ENCODE measurements around the gene CDC25C. TPM values are rescaled to one million over a fixed set of nuclear protein-coding genes. Genes with fewer than 3 reads are reported as not detected.
"Not testable (repeated sequence)": the region's sequence is repeated elsewhere in the genome, so short reads cannot be mapped to it uniquely, and the experiment has no call there.

The CDC25C gene
- polyA plus RNA-seq, 1 donor from 2014 or later: not detected

GRCh38 chr5:138337685-138338410 lies 6.2 kb upstream of the CDC25C start, which contains the start of gene FAM53C:
Gene FAM53C, plus strand, starts transcription at chr5:138338266. Its CDS starts 3,070 bp downstream, at chr5:138341336.
- Mint-ChIP-seq H3K4me3 (peak within 1 kb of the TSS; percentile 91 to 98 (median 96)), H3K27me3 (no peaks in the 10 kb centered on the region), H3K27ac (peak within 1 kb of the TSS; percentile 92 to 100 (median 99)), H3K4me1 (peaks cover 20 to 28% (median 23%) of the 10 kb centered on the region in 3 donors), H3K9me3 (peaks cover 0 to 2% (median 0%) of the 10 kb centered on the region in 3 donors), H3K36me3 (peaks cover 5% of the 10 kb centered on the region)

- no peaks in the 10 kb centered on the region for H3K27me3 Mint-ChIP-seq
- H3K4me3 Mint-ChIP-seq: peak overlapping the region; percentile 91 to 98 (median 96)
- peaks cover 5% of the 10 kb centered on the region for H3K36me3 Mint-ChIP-seq
- H3K27ac Mint-ChIP-seq: peak overlapping the region; percentile 92 to 100 (median 99)
- H3K9me3 Mint-ChIP-seq: peaks cover 0 to 2% (median 0%) of the 10 kb centered on the region in 3 donors
- peaks cover 21 to 30% (median 26%) of the 10 kb centered on the region in 3 donors for H3K4me1 Mint-ChIP-seq
Observed at GRCh38 chr5:138336952-138337684, 5.5 kb upstream of the CDC25C start.

GRCh38 chr5:138334867-138335447 lies 3.4 kb upstream of the CDC25C start:
- Mint-ChIP-seq H3K4me1 (peaks cover 18 to 26% (median 24%) of the 10 kb centered on the region in 3 donors), H3K27ac (peak overlapping the region in 2 of 3 donors; percentile 1 to 77), H3K36me3 (peaks cover 2% of the 10 kb centered on the region), H3K9me3 (peaks cover 0 to 2% (median 0%) of the 10 kb centered on the region in 3 donors), H3K27me3 (no peaks in the 10 kb centered on the region), H3K4me3 (peak overlapping the region in 3 of 4 donors; percentile 9 to 65 (median 39))

GRCh38 chr5:138330813-138331448 lies 673 bp downstream of the CDC25C start:
- Mint-ChIP-seq H3K4me1 (peaks cover 7 to 10% (median 9%) of the 10 kb centered on the region in 3 donors), H3K27ac (peak overlapping the region; percentile 6 to 86 (median 75)), H3K36me3 (no peaks in the 10 kb centered on the region), H3K4me3 (peak overlapping the region; percentile 83 to 93 (median 88)), H3K27me3 (no peaks in the 10 kb centered on the region), H3K9me3 (no peaks in the 10 kb centered on the region)

- not testable (repeated sequence) for H3K9me3 Mint-ChIP-seq, H3K36me3 Mint-ChIP-seq, H3K27me3 Mint-ChIP-seq, H3K4me3 Mint-ChIP-seq, H3K4me1 Mint-ChIP-seq, H3K27ac Mint-ChIP-seq
Observed at GRCh38 chr5:138318211-138318610, 13.4 kb downstream of the CDC25C start.

- no peak overlapping the region for H3K27ac Mint-ChIP-seq
- H3K36me3 Mint-ChIP-seq: no peaks in the 10 kb centered on the region
- no peaks in the 10 kb centered on the region for H3K27me3 Mint-ChIP-seq
- H3K9me3 Mint-ChIP-seq: no peaks in the 10 kb centered on the region
- H3K4me1 Mint-ChIP-seq: no peaks in the 10 kb centered on the region
- H3K4me3 Mint-ChIP-seq: no peak overlapping the region
Observed at GRCh38 chr5:138316355-138316754, 15.2 kb downstream of the CDC25C start.

GRCh38 chr5:138315751-138316278 lies 15.8 kb downstream of the CDC25C start:
- Mint-ChIP-seq H3K27me3 (no peaks in the 10 kb centered on the region), H3K27ac (no peak overlapping the region), H3K4me3 (no peak overlapping the region), H3K36me3 (no peaks in the 10 kb centered on the region), H3K4me1 (no peaks in the 10 kb centered on the region), H3K9me3 (no peaks in the 10 kb centered on the region)

- Mint-ChIP-seq H3K36me3 (no peaks in the 10 kb centered on the region), H3K27ac (no peak overlapping the region), H3K9me3 (no peaks in the 10 kb centered on the region), H3K4me1 (no peaks in the 10 kb centered on the region), H3K27me3 (no peaks in the 10 kb centered on the region), H3K4me3 (no peak overlapping the region)
Observed at GRCh38 chr5:138305797-138306196, 25.8 kb downstream of the CDC25C start.

- peaks cover 2% of the 10 kb centered on the region for H3K36me3 Mint-ChIP-seq
- no peaks in the 10 kb centered on the region for H3K4me1 Mint-ChIP-seq
- no peak overlapping the region for H3K4me3 Mint-ChIP-seq
- H3K9me3 Mint-ChIP-seq: peaks cover 0 to 7% (median 0%) of the 10 kb centered on the region in 3 donors
- H3K27me3 Mint-ChIP-seq: no peaks in the 10 kb centered on the region
- no peak overlapping the region for H3K27ac Mint-ChIP-seq
Observed at GRCh38 chr5:138303372-138303771, 28.2 kb downstream of the CDC25C start.

- H3K9me3 Mint-ChIP-seq: no peaks in the 10 kb centered on the region
- H3K27me3 Mint-ChIP-seq: no peaks in the 10 kb centered on the region
- H3K27ac Mint-ChIP-seq: no peak overlapping the region
- H3K4me3 Mint-ChIP-seq: no peak overlapping the region
- H3K36me3 Mint-ChIP-seq: no peaks in the 10 kb centered on the region
- H3K4me1 Mint-ChIP-seq: peaks cover 0 to 3% (median 0%) of the 10 kb centered on the region in 3 donors
Observed at GRCh38 chr5:138289296-138289695, 42.3 kb downstream of the CDC25C start.

- Mint-ChIP-seq H3K9me3 (no peaks in the 10 kb centered on the region), H3K36me3 (no peaks in the 10 kb centered on the region), H3K27ac (no peak overlapping the region), H3K4me1 (peaks cover 0 to 3% (median 0%) of the 10 kb centered on the region in 3 donors), H3K27me3 (no peaks in the 10 kb centered on the region), H3K4me3 (no peak overlapping the region)
Observed at GRCh38 chr5:138287246-138287645, 44.4 kb downstream of the CDC25C start.

GRCh38 chr5:138282920-138283742 lies 48.5 kb downstream of the CDC25C start:
- no peaks in the 10 kb centered on the region for H3K9me3 Mint-ChIP-seq
- H3K27ac Mint-ChIP-seq: no peak overlapping the region
- H3K36me3 Mint-ChIP-seq: no peaks in the 10 kb centered on the region
- H3K4me3 Mint-ChIP-seq: no peak overlapping the region
- H3K27me3 Mint-ChIP-seq: no peaks in the 10 kb centered on the region
- peaks cover 0 to 3% (median 0%) of the 10 kb centered on the region in 3 donors for H3K4me1 Mint-ChIP-seq

- Mint-ChIP-seq H3K27ac (no peak overlapping the region), H3K4me3 (no peak overlapping the region), H3K4me1 (no peaks in the 10 kb centered on the region), H3K9me3 (no peaks in the 10 kb centered on the region), H3K36me3 (no peaks in the 10 kb centered on the region), H3K27me3 (no peaks in the 10 kb centered on the region)
Observed at GRCh38 chr5:138280915-138281314, 50.7 kb downstream of the CDC25C start.
